ENCODE data around the gene GP9. TPM values are rescaled to one million over a fixed set of nuclear protein-coding genes. Genes with fewer than 3 reads are reported as not detected.

The GP9 gene
- total and polyA plus RNA-seq, 9 of the 15 experiments (the other 6 are each of a cell fraction or from before 2014, with no cell fraction given) = not detected

- ATAC-seq (no peak), FAIRE-seq (no peak), DNase-seq (ENCODE audit: extremely low read depth in 1 of 4, low spot score in 3 of 4) (no peak)
- Histone ChIP-seq H3K4me3 (no peak overlapping the region), H2AFZ (ENCODE audit: low read depth, low read length) (no peak overlapping the region), H4K20me1 (replicated peaks; ENCODE audit: control insufficient read depth, insufficient read depth, low read length) (no peaks in the 10 kb centered on the region), H3K4me2 (ENCODE audit: insufficient read depth, low read length) (no peak overlapping the region), H3K27me3 (ENCODE audit: control insufficient read depth in 2 of 2, insufficient read depth in 2 of 2, low read length in 2 of 2) (no peaks in the 10 kb centered on the region), H3K36me3 (ENCODE audit: control insufficient read depth, insufficient read depth, low read length) (no peaks in the 10 kb centered on the region), H3K9ac (ENCODE audit: insufficient read depth in 1 of 2, low read depth in 2 of 2, low read length in 2 of 2) (no peak overlapping the region), H3K9me1 (ENCODE audit: control insufficient read depth, insufficient read depth, low read length) (no peaks in the 10 kb centered on the region), H3K9me3 (replicated peaks; ENCODE audit: control insufficient read depth, insufficient read depth, low read depth, low read length) (no peaks in the 10 kb centered on the region; the same call in 1 of the 2 replicates), H3K27ac (ENCODE audit: extremely low read depth, low read depth, low read length) (no peak overlapping the region), H3K4me1 (replicated peaks in 1 of 2; ENCODE audit: control insufficient read depth in 2 of 2, insufficient read depth in 2 of 2, low read length in 2 of 2) (no peaks in the 10 kb centered on the region; a peak in 1 of 5 replicates), H3K79me2 (ENCODE audit: control insufficient read depth, insufficient read depth, low read length) (no peaks in the 10 kb centered on the region)
- TF ChIP-seq POLR3G (IDR thresholded peaks at IDR 0.05; ENCODE audit: extremely low read depth, insufficient read length, insufficient replicate concordance) = no peak
- TF ChIP-seq FUS (optimal IDR thresholded peaks at IDR 0.05; ENCODE audit: low read depth, low read length) = no peak
- no peak for TF ChIP-seq U2AF1 (optimal IDR thresholded peaks at IDR 0.05; ENCODE audit: low read depth, low read length)
- no peak for TF ChIP-seq MCM3 (IDR thresholded peaks at IDR 0.05)
- no peak for TF ChIP-seq SPI1 (IDR thresholded peaks at IDR 0.05; ENCODE audit: borderline replicate concordance, low read depth, low read length)
- CTCF ChIA-PET (ENCODE audit: low intra/inter-chr PET ratio) = no interaction called here
- intact Hi-C loops (cut with micrococcal nuclease) = no loop called here
- 91% methylated on average over 37 of the region's 67 CpGs for WGBS (ENCODE audit: insufficient coverage, low coverage, missing lambda C conversion rate)
- POLR2A ChIA-PET = interaction anchor here (0.7 kb wide), 1 partner anchor 266 kb away, joined by 3 read pairs; no protein-coding TSS in a partner anchor
- no TSS peak for BruUV-seq (replicated peaks)
- in situ Hi-C loops (cut with MboI) = no loop called here
Measured at GRCh38 chr3:129046037-129046731, 14.4 kb upstream of the GP9 start.
